Measurements from ENCODE around the gene KIAA1217. TPM values are rescaled to one million over a fixed set of nuclear protein-coding genes. Genes with fewer than 3 reads are reported as not detected.

The KIAA1217 gene
- total and polyA plus RNA-seq, 2 of the 8 experiments (the other 6 are each of a cell fraction or from before 2014, with no cell fraction given): 4.5 to 15.6 TPM

DNA sequence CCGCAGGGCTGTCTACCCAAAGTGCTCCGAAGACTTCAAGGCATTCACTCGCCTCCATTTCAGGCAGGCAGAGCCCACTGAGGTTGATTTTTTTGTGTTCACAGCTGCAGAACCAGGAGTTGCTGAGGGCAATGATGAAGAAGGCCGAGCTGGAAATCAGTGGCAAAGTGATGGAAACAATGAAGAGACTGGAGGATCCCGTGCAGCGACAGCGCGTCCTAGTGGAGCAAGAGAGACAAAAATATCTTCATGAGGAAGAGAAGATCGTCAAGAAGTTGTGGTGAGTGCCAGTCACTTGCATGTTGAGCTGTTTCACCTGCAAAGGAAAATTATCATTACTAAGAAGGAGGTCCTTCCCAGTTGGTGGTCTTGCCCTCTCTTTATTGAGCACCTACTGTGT lies 304.2 kb downstream of the KIAA1217 start (continued):
- TF ChIP-seq RAD21 (IDR thresholded peaks at IDR 0.05 in 1 of 2, conservative IDR thresholded peaks at IDR 0.05 in 1 of 2; ENCODE audit: low read depth in 2 of 2, low read length in 2 of 2) (peak; percentile 76), SIX5 (IDR thresholded peaks at IDR 0.05; ENCODE audit: low read depth, low read length) (no peak), SUZ12 (IDR thresholded peaks at IDR 0.05; ENCODE audit: low read length) (no peak), BRCA1 (IDR thresholded peaks at IDR 0.05; ENCODE audit: low read depth, low read length) (no peak), GTF2F1 (IDR thresholded peaks at IDR 0.05; ENCODE audit: borderline replicate concordance, low read depth, low read length) (no peak), USF2 (IDR thresholded peaks at IDR 0.05; ENCODE audit: low read length) (no peak)

All from H1 (cell line).